ENCODE data around the gene CREB5.

The CREB5 gene

DNA sequence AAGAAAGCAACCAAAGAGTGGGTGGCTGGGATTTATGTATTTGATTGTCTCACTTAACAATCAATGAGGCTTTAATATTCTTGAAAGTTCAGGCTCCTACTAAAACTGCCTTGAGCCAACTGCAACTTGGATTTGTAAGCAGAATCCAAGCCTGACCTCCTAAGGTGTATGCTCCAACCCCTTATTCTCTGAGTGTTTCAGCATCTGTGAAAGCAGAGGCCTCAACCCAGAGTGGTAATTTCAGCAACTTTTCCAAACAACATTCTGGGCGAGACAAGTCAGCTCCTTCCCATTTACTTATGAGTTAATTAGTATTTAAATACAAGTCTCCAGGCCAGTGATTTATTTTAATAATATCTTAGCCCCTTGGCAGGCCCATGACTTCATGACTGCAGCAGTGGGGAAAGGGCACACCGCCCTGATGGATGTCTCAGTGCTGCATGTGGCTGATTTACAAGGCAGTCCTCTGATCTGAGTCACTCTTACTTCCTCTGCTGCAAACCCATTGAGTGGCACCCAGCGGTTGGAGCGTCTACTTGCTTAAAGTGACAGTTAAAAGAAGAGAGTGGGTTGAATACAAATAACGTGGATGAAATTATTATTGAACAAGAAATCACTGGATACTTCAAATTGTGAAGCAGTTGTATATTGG lies 336.7 kb downstream of the CREB5 start:
- peak; percentile 90 for DNase-seq (ENCODE audit: low spot score)

- DNase-seq (ENCODE audit: low spot score), result no peak
These were observed 337.3 kb downstream of the CREB5 start for GRCh38 chr7:28749638-28750037.

- DNase-seq (ENCODE audit: low spot score), result no peak
These were observed 338.7 kb downstream of the CREB5 start for GRCh38 chr7:28750981-28751380.

DNA sequence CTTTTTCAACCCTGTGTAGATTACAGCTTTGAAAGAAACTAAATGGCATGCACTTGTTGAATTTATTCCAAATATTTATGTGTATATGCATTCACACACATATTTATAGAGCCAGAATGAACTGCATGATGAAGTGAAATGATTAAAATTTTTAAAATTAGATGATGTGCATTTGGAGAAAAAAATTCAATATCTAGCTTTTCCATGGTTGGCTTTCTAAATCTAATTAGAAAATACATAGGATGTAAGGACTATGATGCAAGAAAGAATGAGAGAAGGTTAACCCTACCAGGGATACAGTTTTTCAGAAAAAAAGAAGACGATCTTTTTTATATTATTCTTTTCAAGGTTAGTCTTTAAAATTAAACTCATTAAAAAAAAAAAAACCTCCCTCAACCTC lies 341.3 kb downstream of the CREB5 start:
- no peak for DNase-seq (ENCODE audit: low spot score)

DNA sequence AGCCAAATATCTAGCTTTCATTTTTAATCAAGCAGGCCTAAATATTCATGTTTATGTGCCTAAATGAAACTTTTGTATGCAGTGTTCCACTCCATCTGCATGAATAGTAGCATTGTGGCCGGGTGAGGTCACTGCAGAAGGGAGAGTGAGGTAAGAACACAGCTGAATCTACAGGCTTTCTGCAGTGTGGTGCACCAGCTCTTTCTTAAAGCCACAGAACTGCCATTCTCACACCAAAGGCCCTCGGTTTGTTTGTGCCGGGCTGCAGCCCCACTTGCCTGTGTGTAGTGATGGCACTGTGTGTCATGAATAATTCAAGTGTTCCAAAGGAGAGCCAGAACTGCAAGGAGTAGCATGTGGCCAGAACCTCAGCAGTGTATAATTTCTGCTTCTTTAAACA lies 341.7 kb downstream of the CREB5 start:
- DNase-seq (ENCODE audit: low spot score), result peak; percentile 85

- no peak for DNase-seq (ENCODE audit: low spot score)
These were observed 342.1 kb downstream of the CREB5 start for GRCh38 chr7:28754447-28754846.

- no peak for DNase-seq (ENCODE audit: low spot score)
These were observed 342.9 kb downstream of the CREB5 start for GRCh38 chr7:28755255-28755654.

DNA sequence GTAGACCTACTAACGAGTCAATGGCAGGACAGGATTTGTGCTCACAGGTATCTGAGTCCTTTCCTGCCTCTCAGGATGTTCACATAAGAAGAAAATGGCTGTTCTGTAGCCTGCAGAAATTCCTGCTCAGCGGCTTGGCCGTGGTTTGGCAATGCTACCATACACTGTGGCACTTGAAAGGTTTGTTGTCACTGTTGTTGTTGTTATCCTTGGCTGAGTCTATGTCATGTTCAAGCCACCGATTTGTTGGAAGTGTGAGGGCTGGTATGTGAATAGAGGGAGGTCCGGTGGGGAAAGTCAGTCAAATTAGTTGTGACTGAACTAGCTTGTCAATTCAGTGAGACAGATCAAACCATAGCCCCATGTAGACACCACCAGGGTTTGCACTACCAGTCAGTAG lies 345.9 kb downstream of the CREB5 start:
- no peak for DNase-seq (ENCODE audit: low spot score)

DNA sequence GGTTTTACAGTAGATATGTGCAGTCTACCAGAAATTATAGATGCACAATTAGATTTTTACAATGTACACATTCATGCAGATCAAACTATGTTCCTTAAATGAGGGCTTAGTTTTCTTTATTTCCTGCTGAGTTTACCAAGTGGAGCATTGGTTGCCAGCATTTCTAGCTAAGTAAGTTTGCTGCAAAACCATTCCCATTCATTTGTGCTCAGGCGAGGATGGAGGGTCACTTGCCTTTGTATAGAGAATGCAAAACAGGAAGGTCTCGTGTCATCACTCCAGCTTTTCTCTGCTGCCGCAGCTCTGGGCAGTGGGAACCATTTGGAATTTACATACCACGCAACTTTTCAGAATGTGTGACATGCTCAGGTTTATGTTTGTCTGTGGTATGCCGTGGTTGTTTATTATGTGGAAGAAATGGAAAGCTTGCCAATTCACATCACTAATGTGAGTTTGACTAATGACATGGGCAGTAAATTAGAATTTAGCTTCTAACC lies 347.2 kb downstream of the CREB5 start:
- DNase-seq (ENCODE audit: low spot score), result no peak

DNA sequence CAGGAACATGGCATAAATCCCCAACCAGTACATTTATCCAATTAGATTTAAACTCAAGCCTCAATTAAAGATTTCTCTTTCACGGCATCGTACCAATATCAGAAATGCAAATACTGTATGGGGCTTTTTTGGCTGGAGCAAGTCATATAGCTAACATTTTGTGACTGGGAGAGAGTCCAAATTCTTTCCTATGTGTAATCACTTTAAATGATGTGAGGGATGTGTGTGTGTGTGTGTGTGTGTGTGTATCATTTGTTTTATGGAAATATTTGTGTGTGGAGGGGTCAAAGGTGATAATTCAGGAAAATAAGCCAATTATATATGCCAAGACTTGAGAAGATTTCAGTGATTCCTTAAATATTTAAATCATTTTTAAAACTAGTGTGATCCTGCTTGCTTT lies 349.2 kb downstream of the CREB5 start:
- no peak for DNase-seq (ENCODE audit: low spot score)

- DNase-seq (ENCODE audit: low spot score), result no peak
These were observed 350.3 kb downstream of the CREB5 start for GRCh38 chr7:28762651-28763050.

DNA sequence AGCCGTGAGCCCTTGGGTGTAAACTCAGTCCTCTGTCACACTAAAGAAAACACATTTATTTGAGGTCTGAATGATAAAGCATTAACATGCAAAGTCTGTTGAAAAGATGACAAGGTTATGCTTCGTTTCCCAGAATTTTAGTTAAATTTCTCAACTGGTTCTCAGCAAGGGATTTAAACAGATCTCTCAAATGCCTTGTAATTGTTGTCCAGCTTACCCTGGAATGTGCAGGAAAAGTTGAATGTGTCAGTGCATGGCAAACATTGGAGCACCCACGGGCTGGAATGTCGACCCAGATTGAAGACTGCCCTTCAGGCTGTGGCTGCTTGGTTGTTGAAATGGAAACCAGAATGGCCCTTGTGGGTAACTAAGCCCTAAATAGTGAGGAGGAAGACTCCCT lies 354.0 kb downstream of the CREB5 start:
- no peak for DNase-seq (ENCODE audit: low spot score)

GRCh38 chr7:28767356-28767755 lies 355.0 kb downstream of the CREB5 start:
- DNase-seq (ENCODE audit: low spot score), result no peak

DNA sequence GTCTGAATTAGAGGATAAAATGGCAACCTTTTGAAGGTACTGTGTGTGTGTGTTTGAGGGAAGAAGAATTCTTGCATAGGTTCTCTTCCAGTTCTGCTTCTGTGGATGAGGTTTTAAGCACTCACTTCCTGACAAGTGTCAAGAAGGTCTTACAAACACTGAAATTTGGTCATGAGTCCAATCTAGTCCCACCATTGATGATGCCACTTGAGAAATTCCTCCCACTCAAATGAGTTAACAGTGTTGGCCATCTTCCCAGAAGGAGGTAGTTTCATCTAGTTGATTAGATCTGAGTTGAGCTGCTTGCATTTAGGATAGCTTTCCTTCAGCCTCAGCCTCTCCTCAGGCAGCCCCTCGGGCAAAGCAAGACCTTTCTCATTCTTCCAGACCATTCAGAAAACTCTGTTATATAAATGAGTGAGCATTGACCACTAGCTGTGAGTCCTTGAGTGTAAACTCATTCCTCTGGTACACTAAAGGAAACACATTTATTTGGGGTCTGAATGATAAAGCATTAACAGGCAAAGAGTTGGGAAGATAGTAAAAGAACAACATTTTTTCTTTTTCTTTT lies 356.3 kb downstream of the CREB5 start:
- peak; percentile 76 for DNase-seq (ENCODE audit: low spot score)

DNA sequence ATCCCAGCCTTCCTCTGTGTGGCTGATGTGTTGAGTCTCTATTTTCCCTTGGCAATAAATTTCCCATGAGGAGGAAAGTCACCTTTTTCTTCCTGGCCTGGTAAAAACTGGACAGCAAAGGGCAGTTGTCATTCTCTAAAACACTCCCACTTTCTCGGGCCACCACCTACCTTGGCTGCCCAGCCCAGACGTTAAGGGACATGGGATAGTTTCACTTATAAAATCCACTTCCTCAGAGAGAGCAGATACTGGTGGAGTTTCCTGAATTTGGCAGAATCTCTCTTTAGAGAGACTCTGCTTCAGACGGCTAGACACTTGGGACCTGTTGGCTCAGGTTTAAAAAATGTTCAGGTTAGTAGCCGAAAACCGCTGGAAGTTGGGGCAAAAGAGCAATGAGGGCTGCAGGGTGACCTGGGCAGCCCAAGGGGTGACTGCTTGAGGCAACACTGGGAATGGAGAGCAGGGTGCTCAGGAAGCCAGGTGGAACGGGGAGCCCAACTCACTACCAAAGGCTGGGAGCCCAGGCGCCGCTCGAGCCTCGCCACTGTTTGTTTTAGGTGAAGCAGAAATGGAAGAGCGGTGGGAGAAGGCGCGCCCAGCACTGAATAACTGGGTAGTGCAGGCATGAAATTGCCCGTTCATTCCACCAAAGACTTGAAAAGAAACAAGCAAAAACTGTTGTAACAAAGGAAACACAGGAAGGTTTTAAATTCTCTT lies 359.7 kb downstream of the CREB5 start:
- no peak for DNase-seq (ENCODE audit: low spot score)

DNA sequence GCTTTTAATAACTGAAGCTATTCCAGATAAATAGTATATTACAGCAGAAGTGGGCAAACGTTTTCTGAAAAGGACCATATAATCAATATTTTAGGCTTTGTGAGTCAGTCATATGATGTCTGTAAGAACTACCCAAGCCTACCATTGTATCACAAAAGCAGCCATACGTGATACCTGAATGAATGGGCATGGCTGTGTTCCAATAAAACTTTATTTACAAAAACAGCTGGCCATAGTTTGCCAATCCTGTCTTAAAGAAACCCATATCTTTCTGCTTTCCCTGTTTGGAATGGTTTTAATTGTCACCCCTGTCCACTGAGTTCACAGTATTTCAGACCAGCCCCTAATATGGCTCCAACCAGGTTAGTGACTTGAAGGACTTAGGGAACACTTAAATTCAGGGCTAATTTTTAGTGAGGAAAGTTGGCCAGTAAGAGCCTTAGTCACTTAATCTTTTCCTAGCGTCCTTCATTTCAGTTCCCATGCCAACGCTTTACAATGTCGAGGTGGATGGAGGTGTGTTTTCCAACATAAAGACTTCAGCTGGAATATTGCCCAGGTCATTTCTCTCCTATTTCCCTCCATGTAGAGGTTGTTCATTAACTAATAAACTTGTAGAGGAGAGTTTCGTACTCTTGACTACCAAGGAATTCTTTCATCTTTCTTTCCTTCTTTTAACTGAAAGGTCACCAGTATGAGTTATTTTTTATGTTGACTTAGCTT lies 361.3 kb downstream of the CREB5 start:
- DNase-seq (ENCODE audit: low spot score), result no peak

GRCh38 chr7:28774261-28774988 lies 362.1 kb downstream of the CREB5 start:
- no peak for DNase-seq (ENCODE audit: low spot score)

- no peak for DNase-seq (ENCODE audit: low spot score)
These were observed 364.3 kb downstream of the CREB5 start for GRCh38 chr7:28776463-28777157.

DNA sequence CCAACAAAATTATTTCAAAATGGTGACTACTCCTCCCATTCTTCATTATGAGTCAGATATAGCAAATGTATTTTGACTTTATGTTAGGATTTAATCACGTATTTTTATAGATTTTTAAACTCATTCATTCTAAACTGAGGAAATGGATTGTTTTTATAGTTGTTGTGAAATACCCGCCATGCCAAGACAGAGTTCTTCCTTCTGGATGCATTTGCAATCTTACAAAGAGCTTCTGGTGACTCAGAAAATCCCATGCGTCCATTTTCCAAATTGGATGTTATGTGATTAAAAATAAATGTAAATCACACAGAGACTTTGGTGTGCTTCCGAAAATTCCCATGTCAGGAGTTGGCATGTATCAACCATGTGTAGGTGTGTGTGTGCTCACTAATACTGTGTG lies 366.5 kb downstream of the CREB5 start:
- no peak for DNase-seq (ENCODE audit: low spot score)

GRCh38 chr7:28779954-28780353 lies 367.6 kb downstream of the CREB5 start:
- no peak for DNase-seq (ENCODE audit: low spot score)

DNA sequence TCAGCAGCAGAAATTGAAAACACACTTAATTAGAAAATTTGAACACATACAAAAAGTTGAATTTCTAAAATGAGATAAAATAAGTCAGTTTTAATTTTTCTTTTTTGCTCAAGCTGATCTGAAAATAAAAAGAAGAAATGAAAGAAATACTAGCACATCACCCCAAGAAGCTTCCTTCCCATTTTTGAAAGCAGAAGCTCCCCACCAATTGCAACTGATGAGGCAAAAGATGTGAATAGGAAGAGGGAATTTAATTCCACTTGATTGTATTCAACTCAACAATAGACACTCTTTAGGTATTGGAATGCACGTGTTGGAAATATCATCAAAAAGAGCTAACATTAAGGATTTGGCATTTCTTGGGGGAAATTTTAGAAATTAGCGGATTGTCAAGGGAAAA lies 370.0 kb downstream of the CREB5 start:
- no peak for DNase-seq (ENCODE audit: low spot score)
